Measurements from ENCODE around the gene APH1B. TPM values are rescaled to one million over a fixed set of nuclear protein-coding genes. Genes with fewer than 3 reads are reported as not detected.
"Not testable (repeated sequence)": the region's sequence is repeated elsewhere in the genome, so short reads cannot be mapped to it uniquely, and the experiment has no call there.

Gene APH1B
- total and polyA plus RNA-seq, 7 donors: 1.2 to 7.0 (median 3.8) TPM

GRCh38 chr15:63232405-63232804 is 45.0 kb upstream of the APH1B start:
- no peaks in the 10 kb centered on the region for H3K36me3 ChIP-seq (ENCODE audit: insufficient read depth in 1 of 2, low read depth in 1 of 2)
- H3K4me1 ChIP-seq: peaks cover 9% of the 10 kb centered on the region
- H3K9me3 ChIP-seq: no peaks in the 10 kb centered on the region
- H3K27ac ChIP-seq: no peak overlapping the region
- 72 to 76% (median 72%) methylated on average over 4 of the region's 4 CpGs for WGBS, 3 donors
- H3K4me3 ChIP-seq: no peak overlapping the region
- no peak for ATAC-seq
- no peaks in the 10 kb centered on the region for H3K27me3 ChIP-seq (ENCODE audit: insufficient read depth in 3 of 3, low read length in 2 of 3)
- no peak for DNase-seq
- intact Hi-C loops (cut with DNase I): no loop called here
- TF ChIP-seq CTCF (IDR thresholded peaks at IDR 0.05): no peak

- no peaks in the 10 kb centered on the region for H3K36me3 ChIP-seq (ENCODE audit: insufficient read depth in 1 of 2, low read depth in 1 of 2)
- intact Hi-C loops (cut with DNase I): no loop called here
- DNase-seq: no peak
- no peaks in the 10 kb centered on the region for H3K9me3 ChIP-seq
- TF ChIP-seq CTCF (IDR thresholded peaks at IDR 0.05): no peak
- no peak overlapping the region for H3K27ac ChIP-seq
- H3K4me1 ChIP-seq: peaks cover 9% of the 10 kb centered on the region
- WGBS, 3 donors: 96 to 97% (median 97%) methylated on average over 5 of the region's 5 CpGs
- no peak for ATAC-seq
- H3K4me3 ChIP-seq: no peak overlapping the region
- no peaks in the 10 kb centered on the region for H3K27me3 ChIP-seq (ENCODE audit: insufficient read depth in 3 of 3, low read length in 2 of 3)
These were observed 44.5 kb upstream of the APH1B start for GRCh38 chr15:63232943-63233342.

GRCh38 chr15:63233667-63234423 is 43.6 kb upstream of the APH1B start:
- no peak for TF ChIP-seq CTCF (IDR thresholded peaks at IDR 0.05)
- intact Hi-C loops (cut with DNase I): no loop called here

GRCh38 chr15:63234451-63234870 is 42.9 kb upstream of the APH1B start:
- peaks cover 18% of the 10 kb centered on the region for H3K4me1 ChIP-seq
- TF ChIP-seq CTCF (IDR thresholded peaks at IDR 0.05): no peak
- 55 to 67% (median 63%) methylated on average over 5 of the region's 5 CpGs for WGBS, 3 donors
- no peaks in the 10 kb centered on the region for H3K27me3 ChIP-seq (ENCODE audit: insufficient read depth in 3 of 3, low read length in 2 of 3)
- no peaks in the 10 kb centered on the region for H3K36me3 ChIP-seq (ENCODE audit: insufficient read depth in 1 of 2, low read depth in 1 of 2)
- H3K27ac ChIP-seq: peak overlapping the region; percentile 60
- peak; percentile 40 to 61 for DNase-seq
- H3K9me3 ChIP-seq: no peaks in the 10 kb centered on the region
- no peak overlapping the region for H3K4me3 ChIP-seq
- intact Hi-C loops (cut with DNase I): no loop called here
- peak in 3 of 4 donors; percentile 49 to 66 (median 63) for ATAC-seq

More at GRCh38 chr15:63233667-63234423, 43.6 kb upstream of the APH1B start:
- WGBS, 3 donors: 41 to 59% (median 51%) methylated on average over 5 of the region's 5 CpGs
- no peaks in the 10 kb centered on the region for H3K27me3 ChIP-seq (ENCODE audit: insufficient read depth in 3 of 3, low read length in 2 of 3)
- H3K9me3 ChIP-seq: no peaks in the 10 kb centered on the region
- no peaks in the 10 kb centered on the region for H3K36me3 ChIP-seq (ENCODE audit: insufficient read depth in 1 of 2, low read depth in 1 of 2)
- no peak overlapping the region for H3K4me3 ChIP-seq
- ATAC-seq (no peak), DNase-seq (no peak)
- H3K27ac ChIP-seq: no peak overlapping the region
- peaks cover 17% of the 10 kb centered on the region for H3K4me1 ChIP-seq

- no peak for TF ChIP-seq CTCF (IDR thresholded peaks at IDR 0.05)
- ATAC-seq: no peak
- intact Hi-C loops (cut with DNase I): no loop called here
These were observed 41.1 kb upstream of the APH1B start for GRCh38 chr15:63236272-63236671.

GRCh38 chr15:63237086-63237485 is 40.3 kb upstream of the APH1B start:
- peaks cover 18% of the 10 kb centered on the region for H3K4me1 ChIP-seq
- intact Hi-C loops (cut with DNase I): not testable (repeated sequence)

More at GRCh38 chr15:63236272-63236671, 41.1 kb upstream of the APH1B start:
- DNase-seq: no peak
- Histone ChIP-seq H3K4me3 (no peak overlapping the region), H3K4me1 (peaks cover 18% of the 10 kb centered on the region), H3K27ac (no peak overlapping the region), H3K9me3 (no peaks in the 10 kb centered on the region), H3K36me3 (ENCODE audit: insufficient read depth in 1 of 2, low read depth in 1 of 2) (no peaks in the 10 kb centered on the region), H3K27me3 (ENCODE audit: insufficient read depth in 3 of 3, low read length in 2 of 3) (no peaks in the 10 kb centered on the region)

More at GRCh38 chr15:63237086-63237485, 40.3 kb upstream of the APH1B start:
- not testable (repeated sequence) for H3K27ac ChIP-seq; H3K36me3 ChIP-seq (ENCODE audit: insufficient read depth in 1 of 2, low read depth in 1 of 2); ATAC-seq; H3K9me3 ChIP-seq; H3K4me3 ChIP-seq; H3K27me3 ChIP-seq (ENCODE audit: insufficient read depth in 3 of 3, low read length in 2 of 3); DNase-seq
- 79 to 90% (median 81%) methylated on average over 1 of the region's 1 CpG for WGBS, 3 donors

Data from psoas muscle (tissue), 8 donors.